Activated CD4-positive, alpha-beta T cell treated with anti-CD3 and anti-CD28 coated beads for 4 hours (primary cell): ENCODE measurements around the gene RBBP8.

Experiments
- DNase-seq, 2 donors: peaks; one replicate each; pipeline ENCODE4 v3.0.0-alpha.2; 2020

The RBBP8 gene

DNA sequence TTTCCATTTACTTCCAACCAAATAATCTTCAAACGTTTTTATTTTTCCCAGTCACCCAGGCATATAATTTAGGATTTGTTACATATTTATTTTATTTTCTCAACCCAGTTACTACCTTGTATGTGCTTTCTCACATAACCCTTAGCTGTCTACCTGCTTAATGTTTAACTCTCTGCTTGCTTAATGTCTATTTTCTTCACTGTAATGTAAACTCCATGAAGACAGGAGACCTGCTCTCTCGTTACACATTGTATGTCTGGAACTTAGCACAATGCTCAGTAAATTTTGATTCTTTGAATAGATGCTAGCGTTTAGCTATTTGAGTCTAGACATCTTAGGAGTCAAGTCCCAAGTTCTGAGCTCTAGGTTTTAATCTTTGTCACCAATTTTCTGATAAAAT, 70.2 kb downstream of the RBBP8 start:
- DNase-seq: no peak

DNA sequence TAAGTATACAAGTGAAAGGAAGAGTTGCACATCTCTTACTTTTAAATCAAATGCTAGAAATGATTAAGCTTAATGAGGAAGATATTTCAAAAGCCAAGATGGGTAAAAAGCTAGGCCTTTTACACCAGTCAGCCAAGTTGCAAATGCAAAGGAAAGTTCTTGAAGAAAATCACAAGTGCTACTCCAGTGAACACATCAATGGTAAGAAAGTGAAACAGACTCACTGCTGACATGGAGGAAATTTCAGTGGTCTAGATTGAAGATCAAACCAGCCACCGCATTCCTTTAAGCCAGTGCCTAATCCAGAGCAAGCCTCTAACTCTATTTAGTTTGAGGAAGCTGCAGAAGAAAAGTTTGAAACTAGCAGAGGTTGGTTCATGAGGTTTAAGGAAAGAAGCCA, 79.1 kb downstream of the RBBP8 start:
- DNase-seq: no peak

GRCh38 chr18:23020555-23021294, 87.6 kb downstream of the RBBP8 start:
- no peak for DNase-seq

- no peak for DNase-seq
Measured at GRCh38 chr18:23021623-23022022, 88.5 kb downstream of the RBBP8 start.

DNA sequence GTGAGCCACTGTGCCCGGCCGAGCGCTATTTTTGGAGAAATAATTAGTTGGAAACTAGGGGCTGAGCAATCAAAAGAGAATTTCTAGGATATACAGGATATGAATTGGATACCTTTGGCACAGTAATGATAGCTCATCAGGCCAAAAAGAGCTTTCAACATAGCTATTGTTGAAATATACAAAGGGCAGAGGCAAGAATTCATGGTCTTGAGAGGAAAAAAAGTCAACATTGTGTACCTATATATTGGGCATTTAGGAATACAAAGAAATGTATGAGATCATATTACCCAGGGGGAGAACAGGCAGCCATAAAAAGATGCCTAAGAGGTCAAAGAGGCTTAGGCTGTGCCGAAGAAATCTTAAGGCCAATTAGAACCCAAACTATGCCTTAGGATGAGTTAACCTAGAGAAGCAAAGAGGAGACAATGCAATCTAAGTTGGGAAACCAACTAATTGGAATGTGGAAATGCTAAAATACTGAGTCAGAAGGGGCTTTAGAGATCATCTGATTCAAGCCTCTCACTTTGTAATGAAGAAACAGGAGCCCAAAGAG, 99.0 kb downstream of the RBBP8 start:
- DNase-seq: no peak

DNA sequence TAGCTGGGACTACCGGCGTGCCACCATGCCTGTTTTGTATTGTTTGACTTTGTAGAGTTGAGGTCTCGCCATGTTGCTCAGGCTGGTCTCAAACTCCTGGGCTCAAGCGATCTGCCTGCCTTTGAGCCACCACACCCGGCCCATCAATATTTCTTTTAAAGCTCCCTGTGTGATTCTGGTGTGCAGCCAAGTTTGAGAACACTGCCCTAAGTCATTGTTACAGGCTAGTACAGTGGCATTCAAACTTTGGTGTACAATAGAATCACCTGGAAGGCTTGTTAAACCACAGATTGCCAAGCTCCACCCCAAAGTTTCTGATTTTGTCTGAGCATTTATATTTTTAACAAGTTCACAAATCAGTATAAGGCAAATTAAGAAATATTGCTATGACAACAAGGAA, 99.9 kb downstream of the RBBP8 start:
- no peak for DNase-seq

DNA sequence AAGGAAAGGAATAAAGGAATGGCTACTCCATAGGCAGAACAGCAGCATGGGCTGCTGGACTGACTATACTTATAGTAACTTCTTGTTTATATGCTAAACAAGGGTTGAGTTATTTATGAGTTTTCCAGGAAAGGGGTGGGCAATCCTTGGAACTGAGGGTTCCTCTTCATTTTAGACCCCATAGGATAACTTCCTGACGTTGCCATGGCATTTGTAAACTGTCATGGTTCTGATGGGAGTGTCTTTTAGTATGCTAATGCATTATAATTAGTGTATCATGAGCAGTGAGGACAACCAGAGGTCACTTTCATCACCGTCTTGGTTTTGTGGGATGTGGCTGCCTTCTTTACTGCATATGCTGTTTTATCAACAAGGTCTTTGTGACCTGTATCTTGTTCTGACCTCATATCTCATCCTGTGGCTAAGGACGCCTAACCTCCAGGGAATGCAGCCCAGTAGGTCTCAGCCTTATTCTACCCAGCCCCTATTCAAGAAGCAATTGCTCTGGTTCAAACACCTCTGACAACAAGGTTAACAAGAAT, 103.6 kb downstream of the RBBP8 start:
- DNase-seq: no peak

GRCh38 chr18:23037646-23038045, 104.5 kb downstream of the RBBP8 start:
- DNase-seq: no peak

- DNase-seq: no peak
Measured at GRCh38 chr18:23038712-23039111, 105.6 kb downstream of the RBBP8 start.

GRCh38 chr18:23042133-23042532, 109.0 kb downstream of the RBBP8 start:
- no peak for DNase-seq

DNA sequence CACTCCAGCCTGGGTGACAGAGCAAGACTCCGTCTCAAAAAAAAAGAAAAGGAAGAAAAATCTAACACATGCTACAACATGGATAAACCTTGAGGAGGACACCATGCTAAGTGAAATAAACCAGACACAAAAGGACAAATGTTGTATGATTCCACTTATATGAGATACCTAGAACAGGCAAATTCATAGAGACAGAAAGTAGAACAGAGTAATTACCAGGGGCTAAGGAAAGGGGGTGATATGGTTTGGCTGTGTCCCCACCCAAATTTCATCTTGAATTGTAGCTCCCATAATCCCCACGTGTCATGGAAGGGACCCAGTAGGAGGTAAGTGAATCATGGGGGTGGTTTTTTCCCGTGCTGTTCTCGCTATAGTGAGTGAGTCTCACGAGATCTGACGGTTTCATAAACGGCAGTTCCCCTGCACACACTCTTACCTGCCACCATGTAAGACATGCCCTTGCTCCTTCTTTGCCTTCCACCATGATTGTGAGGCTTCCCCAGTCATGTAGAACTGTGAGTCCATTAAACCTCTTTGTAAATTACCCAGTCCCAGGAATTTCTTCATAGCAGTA, 110.8 kb downstream of the RBBP8 start:
- DNase-seq: no peak

- no peak for DNase-seq
Measured at GRCh38 chr18:23049698-23050373, 116.7 kb downstream of the RBBP8 start.

DNA sequence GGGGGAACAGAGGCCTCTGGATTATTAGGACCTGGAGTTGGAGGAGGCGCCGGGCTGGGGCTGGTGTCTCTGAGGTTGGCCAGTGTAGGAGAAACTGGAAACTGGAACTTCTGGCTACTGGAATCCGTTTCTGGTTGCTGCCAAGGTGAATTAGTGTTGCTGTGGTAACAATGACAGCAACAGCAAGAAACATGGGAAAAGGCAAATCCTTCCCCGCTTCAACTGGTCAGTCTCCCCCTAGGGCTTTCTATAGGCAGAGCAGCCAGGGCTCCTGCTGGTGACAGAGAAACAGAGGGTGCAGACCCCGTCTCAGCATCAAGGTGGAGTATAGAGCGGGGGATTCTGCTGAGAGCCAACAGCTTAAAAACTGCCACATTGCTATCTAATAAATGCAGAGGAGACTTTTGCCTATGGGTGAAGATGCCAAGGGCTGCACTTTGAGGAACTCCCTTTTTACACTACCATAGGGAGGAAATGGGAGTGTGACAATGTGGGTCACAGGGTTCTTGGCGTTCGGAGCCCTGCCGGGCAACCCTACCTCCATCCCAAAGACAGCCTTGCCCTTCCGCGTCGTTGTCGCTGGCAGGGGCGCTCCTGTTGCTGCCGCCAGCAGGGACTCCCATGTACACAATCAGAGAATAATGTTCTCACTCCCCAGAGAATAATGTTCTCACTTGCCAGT, 120.8 kb downstream of the RBBP8 start:
- DNase-seq: no peak

- DNase-seq: no peak
Measured at GRCh38 chr18:23054553-23054952, 121.4 kb downstream of the RBBP8 start.

DNA sequence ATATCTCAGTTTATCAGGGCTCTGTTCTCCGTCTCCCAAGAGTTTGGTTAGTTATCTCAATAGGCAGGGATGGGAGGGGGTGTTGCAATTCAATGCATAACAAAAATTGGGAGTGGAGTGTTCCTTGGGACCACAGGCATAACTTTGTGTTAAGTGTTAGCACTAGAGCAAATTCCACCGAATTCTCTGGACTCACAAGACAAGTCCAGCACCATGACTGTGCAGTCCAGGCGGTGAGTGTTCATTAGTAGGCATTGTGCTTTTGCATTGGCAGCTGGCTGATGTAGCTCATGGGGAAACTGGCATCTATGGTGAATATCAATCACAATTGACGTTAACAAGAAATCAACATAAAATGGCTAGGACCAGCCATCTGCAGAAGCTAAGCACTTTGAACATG, 123.2 kb downstream of the RBBP8 start:
- no peak for DNase-seq

DNA sequence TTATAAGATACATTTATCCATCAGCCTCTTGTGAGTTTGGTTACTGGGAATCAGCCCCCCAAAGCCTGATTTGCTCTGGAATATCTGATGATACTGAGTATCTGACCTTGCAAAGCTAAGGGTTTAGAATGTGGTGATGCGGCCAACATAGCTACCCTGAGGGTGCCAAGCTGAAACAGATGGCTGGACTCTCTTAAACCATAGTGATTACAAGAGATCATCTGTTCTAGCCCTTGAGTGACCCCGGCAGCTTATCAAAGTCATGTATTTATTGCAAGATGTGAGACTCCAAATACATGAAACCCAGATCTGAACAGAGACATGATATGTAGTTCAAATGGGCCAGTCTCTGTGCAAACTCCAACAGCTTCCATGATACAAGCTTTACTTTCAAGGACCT, 124.0 kb downstream of the RBBP8 start:
- DNase-seq: no peak

DNA sequence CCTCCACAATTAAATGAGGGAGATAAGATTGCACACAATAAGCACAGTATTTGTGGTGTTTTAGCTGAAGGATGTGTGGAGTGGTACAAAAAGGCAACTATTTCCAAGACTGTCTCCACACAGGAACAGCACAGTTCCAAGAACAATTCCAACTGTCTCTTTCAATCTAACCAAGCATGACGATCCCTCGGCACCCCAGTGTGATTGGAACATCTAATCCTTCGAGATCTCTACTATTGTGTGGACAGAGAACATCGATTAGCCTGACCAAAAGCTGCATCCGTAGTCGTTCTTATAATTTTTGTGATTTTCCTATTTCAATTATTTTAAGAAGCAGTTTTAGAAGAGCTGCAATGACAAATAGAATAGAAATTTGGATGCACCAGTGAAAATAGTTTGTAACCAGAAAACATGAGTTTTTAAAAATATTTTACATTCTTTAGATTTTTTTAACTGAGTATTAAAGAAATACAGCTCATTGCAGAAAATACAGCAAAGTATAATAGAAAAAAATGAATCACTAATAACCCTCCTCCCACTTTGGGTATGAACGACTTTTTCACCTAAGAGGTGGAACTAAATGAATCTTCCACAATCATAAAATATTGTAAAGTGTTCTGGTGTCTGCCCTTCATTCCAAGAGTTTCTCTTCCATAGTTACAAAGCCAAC, 125.8 kb downstream of the RBBP8 start:
- no peak for DNase-seq

- no peak for DNase-seq
Measured at GRCh38 chr18:23059541-23060465, 126.7 kb downstream of the RBBP8 start.

- no peak for DNase-seq
Measured at GRCh38 chr18:23062011-23062410, 128.9 kb downstream of the RBBP8 start.

GRCh38 chr18:23063502-23063901, 130.4 kb downstream of the RBBP8 start:
- no peak for DNase-seq

DNA sequence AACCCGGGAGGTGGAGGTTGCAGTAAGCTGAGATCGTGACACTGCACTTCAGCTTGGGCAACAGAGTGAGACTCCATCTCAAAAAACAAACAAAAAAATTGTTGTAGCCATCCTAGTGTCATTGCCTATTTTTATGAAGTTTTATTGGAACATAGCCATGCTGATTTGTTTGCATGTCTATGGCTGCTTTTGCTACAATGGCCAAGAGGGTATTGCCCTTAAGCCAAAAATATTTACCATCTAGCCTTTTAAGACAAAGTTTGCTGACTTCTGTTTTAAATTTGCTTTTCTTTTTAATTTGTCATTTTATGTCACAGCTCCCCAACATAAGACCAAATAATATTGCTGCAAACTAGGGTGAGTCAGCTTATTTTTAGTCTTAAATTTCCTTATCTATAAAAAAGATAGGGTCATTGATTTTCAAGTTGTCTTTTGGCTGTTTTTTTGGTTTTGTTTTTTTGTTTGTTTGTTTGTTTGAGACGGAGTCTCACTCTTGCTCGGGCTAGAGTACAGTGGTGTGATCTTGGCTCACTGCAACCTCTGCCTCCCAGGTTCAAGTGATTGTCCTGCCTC, 132.2 kb downstream of the RBBP8 start:
- DNase-seq: no peak
